Measurements from ENCODE around the gene KCNN4.
"Not testable (repeated sequence)": the region's sequence is repeated elsewhere in the genome, so short reads cannot be mapped to it uniquely, and the experiment has no call there.

KCNN4 gene

GRCh38 chr19:43798546-43799409 is 18.0 kb upstream of the KCNN4 start:
- no peak for DNase-seq (ENCODE audit: low spot score)

DNA sequence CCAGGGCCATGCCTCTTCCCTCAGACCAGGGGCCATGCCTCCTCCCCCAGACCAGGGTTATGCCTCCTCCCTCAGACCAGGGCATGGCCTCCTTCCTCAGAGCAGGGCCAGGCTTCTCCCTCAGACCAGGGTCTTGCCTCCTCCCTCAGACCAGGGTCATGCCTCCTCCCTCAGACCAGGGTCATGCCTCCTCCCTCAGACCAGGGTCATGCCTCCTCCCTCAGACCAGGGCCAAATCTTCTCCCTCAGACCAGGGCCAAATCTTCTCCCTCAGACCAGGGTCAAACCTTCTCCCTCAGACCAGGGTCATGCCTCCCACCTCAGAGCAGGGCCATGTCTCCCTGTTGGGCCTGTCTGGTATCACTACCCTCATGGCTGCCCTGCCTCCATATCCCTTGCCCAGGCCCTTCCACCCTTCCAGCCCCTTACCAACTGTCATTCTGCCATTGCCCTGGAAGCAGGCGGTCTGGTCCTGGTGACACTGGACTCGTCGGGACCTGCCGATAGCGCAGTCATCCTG is 17.3 kb upstream of the KCNN4 start:
- no peak for DNase-seq (ENCODE audit: low spot score)

GRCh38 chr19:43797556-43797955 is 16.8 kb upstream of the KCNN4 start:
- DNase-seq (ENCODE audit: low spot score) = no peak

- DNase-seq (ENCODE audit: low spot score) = no peak
Observed at GRCh38 chr19:43797118-43797517, 16.3 kb upstream of the KCNN4 start.

GRCh38 chr19:43790587-43790986 is 9.8 kb upstream of the KCNN4 start:
- no peak for DNase-seq (ENCODE audit: low spot score)

- DNase-seq (ENCODE audit: low spot score) = no peak
Observed at GRCh38 chr19:43789029-43789428, 8.3 kb upstream of the KCNN4 start.

DNA sequence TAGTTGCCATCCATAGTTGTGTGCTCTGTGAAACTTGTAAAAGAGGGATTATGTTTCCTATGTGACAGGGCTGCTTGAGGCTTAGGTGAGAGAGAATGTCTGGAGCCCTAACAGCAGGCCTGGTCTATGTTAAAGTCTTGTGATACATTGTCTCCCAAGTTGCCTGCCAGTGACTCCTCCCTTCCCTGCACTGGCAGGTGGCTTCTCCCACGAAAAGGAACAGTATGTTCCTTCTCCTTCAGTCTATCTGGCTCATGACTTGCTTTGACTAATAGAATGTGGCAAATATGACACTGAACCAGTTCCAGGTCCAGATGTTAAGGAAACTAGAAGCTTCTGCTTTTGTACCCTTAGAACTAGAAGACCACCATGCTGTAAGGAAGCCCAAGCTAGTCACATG is 5.9 kb upstream of the KCNN4 start:
- no peak for DNase-seq (ENCODE audit: low spot score)

- peak; percentile 70 for DNase-seq (ENCODE audit: low spot score)
Observed at GRCh38 chr19:43784981-43785808, 4.4 kb upstream of the KCNN4 start.

DNA sequence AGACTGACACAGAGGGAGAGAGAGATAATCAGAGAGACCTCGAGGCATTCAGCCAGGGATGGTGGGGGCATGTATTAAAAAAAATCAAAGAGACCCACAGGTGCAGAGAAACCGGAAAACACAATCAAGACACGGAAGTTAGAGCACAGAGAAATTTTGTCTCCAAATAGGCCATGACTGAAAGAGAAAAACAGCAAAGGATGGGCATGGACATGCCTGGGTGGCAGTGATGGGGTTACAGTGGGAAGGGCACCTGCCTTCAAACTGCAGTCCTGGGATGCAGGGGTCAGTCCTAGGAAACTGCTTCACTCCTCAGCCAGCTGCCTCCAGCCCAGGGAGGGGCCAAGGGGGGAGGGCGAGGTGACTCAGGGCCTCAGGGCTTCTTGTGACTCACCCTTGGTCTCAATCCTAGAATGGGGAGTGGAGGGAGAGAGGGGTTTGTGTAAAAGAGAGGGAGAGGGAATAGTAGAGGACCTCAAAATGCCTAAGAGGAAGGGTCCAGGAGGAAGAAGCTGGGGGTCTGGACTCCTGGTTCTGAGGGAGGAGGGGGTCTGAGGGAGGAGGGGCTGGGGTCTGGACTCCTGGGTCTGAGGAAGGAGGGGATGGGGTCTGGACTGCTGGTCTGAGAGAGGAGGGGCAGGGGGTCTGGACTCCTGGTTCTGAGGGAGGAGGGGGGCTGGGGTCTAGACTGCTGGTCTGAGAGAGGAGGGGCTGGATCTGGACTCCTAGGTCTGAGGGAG is 3.6 kb upstream of the KCNN4 start:
- no peak for DNase-seq (ENCODE audit: low spot score)

DNA sequence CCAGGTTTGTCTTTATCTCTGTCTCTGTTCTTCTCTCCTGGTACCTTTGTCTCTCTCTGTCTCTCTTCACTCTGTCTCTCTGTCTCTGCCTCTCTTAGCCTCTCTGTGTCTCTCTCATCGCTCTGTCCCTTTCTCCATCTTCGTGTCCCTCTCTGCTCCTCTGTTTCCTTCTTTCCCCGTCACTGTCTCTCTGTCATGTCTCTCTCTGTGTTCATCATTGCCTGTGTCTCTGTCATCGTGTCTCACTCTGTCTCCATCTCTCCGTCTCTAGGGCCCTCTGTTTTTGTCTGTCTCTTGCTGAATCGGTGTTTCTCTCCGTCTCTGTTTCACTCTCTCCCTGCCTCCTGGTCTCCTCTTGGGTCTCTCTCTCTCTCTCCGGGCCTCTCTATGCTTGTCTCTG is 2.9 kb upstream of the KCNN4 start:
- no peak for DNase-seq (ENCODE audit: low spot score)

GRCh38 chr19:43782689-43783231 is 2.0 kb upstream of the KCNN4 start:
- no peak for DNase-seq (ENCODE audit: low spot score)

GRCh38 chr19:43782311-43782660 is 1.5 kb upstream of the KCNN4 start:
- DNase-seq (ENCODE audit: low spot score) = no peak

DNA sequence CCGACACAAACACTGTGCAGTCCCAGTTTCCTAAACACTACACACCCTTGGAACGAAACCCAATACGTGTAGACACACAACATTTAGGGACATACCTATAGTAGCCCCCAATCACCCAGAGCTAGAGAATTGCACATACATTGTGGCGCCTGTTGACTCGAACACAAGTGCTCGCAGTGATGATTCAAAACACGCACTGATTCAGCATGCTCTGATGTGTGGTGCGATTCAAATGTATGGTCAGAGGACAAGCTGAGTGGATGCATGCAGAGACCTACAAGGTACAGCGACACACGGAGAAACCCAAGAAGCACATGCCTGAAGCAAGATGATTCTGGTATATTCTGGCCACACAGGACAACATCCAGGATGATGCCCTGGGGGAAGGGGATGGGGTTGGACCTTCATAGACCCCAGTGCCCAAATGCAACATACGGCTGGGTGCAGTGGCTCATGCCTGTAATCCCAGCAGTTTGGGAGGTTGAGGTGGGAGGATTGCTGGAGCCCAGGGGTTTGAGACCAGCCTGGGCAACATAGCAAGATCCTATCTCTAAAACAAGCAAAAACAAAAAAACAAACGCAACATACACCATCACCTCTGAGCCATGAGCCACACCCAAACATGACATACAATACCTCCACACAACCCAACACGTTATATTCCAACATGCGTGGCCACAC is 997 bp upstream of the KCNN4 start:
- no peak for DNase-seq (ENCODE audit: low spot score)

DNA sequence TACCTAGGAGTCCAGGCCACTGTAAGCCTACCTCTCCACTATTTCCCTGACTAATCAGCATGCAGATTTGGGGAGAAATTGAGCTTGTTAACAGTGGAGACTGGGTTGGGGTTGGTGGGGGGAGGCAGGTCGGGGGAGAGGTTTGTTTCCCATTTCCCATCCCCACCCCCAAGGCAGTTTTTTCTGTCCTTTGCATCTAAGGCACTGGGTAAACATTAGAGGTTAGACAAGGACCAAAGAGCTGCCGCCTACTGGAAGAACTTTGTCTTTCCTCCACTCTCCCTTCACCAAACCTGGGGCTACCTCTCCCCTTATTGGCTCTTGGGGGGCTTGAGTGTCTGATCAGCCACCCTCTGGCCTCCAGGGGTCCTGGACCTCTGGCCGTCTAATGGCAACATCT is 953 bp downstream of the KCNN4 start:
- DNase-seq (ENCODE audit: low spot score) = no peak

GRCh38 chr19:43779147-43779819 is 1.5 kb downstream of the KCNN4 start:
- no peak for DNase-seq (ENCODE audit: low spot score)

DNA sequence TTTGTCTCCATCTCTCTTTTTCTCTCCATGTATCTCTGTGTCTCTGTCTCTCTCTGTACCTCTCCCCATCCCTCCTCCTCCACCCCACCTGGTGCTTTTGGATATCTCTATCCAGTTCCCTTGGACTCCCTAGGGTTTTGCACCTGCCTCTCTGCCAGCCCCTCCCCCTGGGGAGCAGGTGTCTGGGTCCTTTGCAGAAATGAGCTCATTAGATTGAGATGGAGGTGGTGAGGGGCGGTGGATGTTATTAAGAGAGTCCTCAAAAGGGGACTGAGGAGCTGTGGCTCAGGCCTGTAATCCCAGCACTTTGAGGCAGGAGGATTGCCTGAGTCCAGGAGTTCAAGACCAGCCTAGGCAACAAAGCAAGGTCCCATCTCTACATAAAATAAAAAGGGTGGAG is 2.1 kb downstream of the KCNN4 start:
- peak; percentile 62 for DNase-seq (ENCODE audit: low spot score)

GRCh38 chr19:43777163-43777695 is 3.5 kb downstream of the KCNN4 start:
- DNase-seq (ENCODE audit: low spot score) = peak; percentile 53

GRCh38 chr19:43776286-43776685 is 4.5 kb downstream of the KCNN4 start:
- no peak for DNase-seq (ENCODE audit: low spot score)

DNA sequence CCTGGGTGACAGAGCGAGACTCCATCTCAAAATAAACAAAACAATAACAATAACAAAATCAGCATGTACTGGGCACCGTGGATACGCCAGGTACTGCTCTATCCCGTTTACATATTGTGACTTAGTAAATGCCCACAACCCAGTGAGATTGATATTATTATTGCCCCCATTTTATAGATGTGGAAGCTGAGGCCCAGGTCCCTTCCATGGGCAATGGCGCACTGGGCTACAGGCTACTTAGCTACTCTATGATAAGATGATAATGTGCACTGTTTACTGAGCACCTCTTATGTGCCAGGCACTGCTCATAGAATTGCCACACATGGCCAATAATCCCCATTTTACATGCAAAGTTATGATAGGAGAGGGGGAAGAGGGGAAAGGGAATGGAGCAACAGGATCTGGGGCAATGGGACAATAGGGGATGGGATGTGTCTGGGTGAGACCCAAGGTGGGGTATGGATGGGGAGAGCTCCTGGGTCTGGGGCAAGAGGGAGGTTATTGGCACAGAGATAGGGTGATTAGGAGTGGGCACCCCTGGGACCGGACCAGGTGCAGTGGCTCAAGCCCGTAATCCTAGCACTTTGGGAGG is 5.4 kb downstream of the KCNN4 start:
- no peak for DNase-seq (ENCODE audit: low spot score)

DNA sequence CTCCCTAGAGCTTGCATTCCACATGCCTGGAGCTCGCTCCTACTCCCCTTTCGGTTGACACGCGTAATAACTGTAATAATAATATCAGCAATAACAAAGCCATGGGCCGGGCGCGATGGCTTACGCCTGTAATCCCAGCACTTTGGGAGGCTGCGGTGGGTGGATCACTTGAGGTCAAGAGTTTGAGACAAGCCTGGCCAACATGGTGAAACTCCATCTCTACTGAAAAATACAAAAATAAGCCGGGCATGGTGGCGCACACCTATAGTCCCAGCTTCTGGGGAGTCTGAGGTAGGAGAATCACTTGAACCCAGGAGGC is 5.9 kb downstream of the KCNN4 start:
- not testable (repeated sequence) for DNase-seq (ENCODE audit: low spot score)

All from germinal center (tissue), 1 donor.